Epithelial cell of proximal tubule (primary cell): Measurements from ENCODE around the gene ISG15. TPM values are rescaled to one million over a fixed set of nuclear protein-coding genes. Genes with fewer than 3 reads are reported as not detected.

Experiments used
- DNase-seq: peaks from one replicate; pipeline ENCODE4 v3.0.0-alpha.2; 2011; ENCODE audit warnings: low read depth
- H3K4me3 ChIP-seq: 2 replicates; pipeline ENCODE4 v1.5.1; 2011; ENCODE audit warnings: low read depth, mild to moderate bottlenecking, low read length
- CTCF ChIP-seq: conservative IDR thresholded peaks from 2 replicates; pipeline ENCODE4 v1.5.1; 2012; ENCODE audit warnings: low read depth, mild to moderate bottlenecking, low read length
- total RNA-seq: library from RNA; depleted of rRNA; stranded (reverse); fragments of >200 nt; gene quantifications from 2 replicates; pipeline ENCODE4 v1.2.3, GENCODE V29; 2015

The ISG15 gene
- total RNA-seq, 1 donor from 2014 or later: 75.6 TPM

- TF ChIP-seq CTCF: peak; percentile 38
- peak overlapping the region; percentile 36 for H3K4me3 ChIP-seq
- DNase-seq: no peak
Measured at GRCh38 chr1:1019122-1019999, 6.1 kb downstream of the ISG15 start.

- H3K4me3 ChIP-seq: peak within 1 kb of the TSS; percentile 70
- no peak for DNase-seq
- TF ChIP-seq CTCF: no peak
Measured at GRCh38 chr1:1020000-1020404, 6.7 kb downstream of the ISG15 start, which contains the start of gene AGRN. Gene AGRN (plus strand): TSS chr1:1020120. CDS start chr1:1020173, 53 bp downstream.

GRCh38 chr1:1020415-1021009 is 7.2 kb downstream of the ISG15 start:
- DNase-seq: no peak
- no peak for TF ChIP-seq CTCF
- peak overlapping the region; percentile 70 for H3K4me3 ChIP-seq

GRCh38 chr1:1021010-1021919 is 8.0 kb downstream of the ISG15 start:
- TF ChIP-seq CTCF: no peak

GRCh38 chr1:1021920-1022259 is 8.6 kb downstream of the ISG15 start:
- no peak for DNase-seq
- TF ChIP-seq CTCF: no peak
- H3K4me3 ChIP-seq: peak overlapping the region; percentile 70

More at GRCh38 chr1:1021010-1021919, 8.0 kb downstream of the ISG15 start:
- no peak for DNase-seq
- H3K4me3 ChIP-seq: peak overlapping the region; percentile 70

- no peak for DNase-seq
- H3K4me3 ChIP-seq: peak overlapping the region; percentile 70
- no peak for TF ChIP-seq CTCF
Measured at GRCh38 chr1:1022302-1023009, 9.2 kb downstream of the ISG15 start.
